ENCODE results near the gene GADD45GIP1.

- TF ChIP-seq POLR2AphosphoS5 (IDR thresholded peaks at IDR 0.05; ENCODE audit: low read depth, low read length) (no peak), TAF1 (IDR thresholded peaks at IDR 0.05; ENCODE audit: low read depth, low read length) (no peak), POLR2A (IDR thresholded peaks at IDR 0.05; ENCODE audit: low read depth, low read length) (no peak), PAX5 (IDR thresholded peaks at IDR 0.05; ENCODE audit: insufficient read depth, low read length, severe bottlenecking) (no peak)
Measured at GRCh38 chr19:12907166-12907565, 49.9 kb downstream of the GADD45GIP1 start.

All from GM12891 (cell line).